CD4-positive, alpha-beta T cell treated with Interferon gamma for 1 hour (primary cell): ENCODE data around the gene SGIP1.
"Not testable (repeated sequence)": the region's sequence is repeated elsewhere in the genome, so short reads cannot be mapped to it uniquely, and the experiment has no call there.

Experiments used
- DNase-seq: peaks from one replicate; pipeline ENCODE4 v3.0.0-alpha.2; 2020

The SGIP1 gene

DNA sequence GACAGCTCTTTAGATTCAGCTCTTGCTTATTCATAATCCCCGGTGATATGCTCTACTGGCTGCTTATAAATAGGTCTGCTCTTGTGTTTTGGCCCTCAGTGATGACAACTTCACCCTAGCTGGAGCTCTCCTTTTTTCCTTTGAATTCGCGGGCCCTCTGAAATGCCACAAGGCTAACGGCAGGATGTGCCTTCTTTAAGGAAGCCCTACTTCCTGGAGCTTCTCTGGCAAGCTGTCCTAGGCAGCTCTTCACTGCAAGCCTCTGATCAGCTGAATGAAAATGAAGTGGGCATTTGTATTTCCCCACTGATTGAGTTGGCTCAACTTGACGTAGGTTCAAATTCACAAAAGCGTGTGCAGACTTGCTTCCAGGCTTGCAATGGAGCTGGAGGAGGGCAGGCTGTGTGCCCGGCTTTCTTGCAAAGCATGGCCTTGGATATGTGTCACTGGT is 22.2 kb downstream of the SGIP1 start:
- DNase-seq, result no peak

- DNase-seq, result no peak
Observed at GRCh38 chr1:66557157-66557556, 23.2 kb downstream of the SGIP1 start.

- DNase-seq, result no peak
Observed at GRCh38 chr1:66559517-66559916, 25.6 kb downstream of the SGIP1 start.

DNA sequence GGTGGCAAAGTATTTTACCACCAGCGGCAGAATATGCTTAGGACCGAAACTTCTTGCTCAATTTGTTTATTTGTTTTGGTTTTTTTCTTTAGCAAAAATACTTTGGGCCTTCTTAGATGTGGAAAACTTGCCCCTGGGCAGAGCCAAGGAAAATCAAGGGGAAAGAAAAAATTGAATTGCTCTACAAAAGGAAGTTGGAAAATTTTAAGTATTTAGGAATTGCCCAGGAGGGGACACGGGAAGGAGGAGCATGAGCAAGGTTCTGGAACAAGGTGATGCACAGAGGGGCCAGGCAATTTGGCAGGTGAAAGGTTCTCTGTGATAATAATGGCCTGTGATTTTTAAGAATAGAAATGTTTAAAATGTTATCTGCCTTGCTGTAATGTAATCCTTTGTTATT is 28.6 kb downstream of the SGIP1 start:
- no peak for DNase-seq

GRCh38 chr1:66563094-66563800 is 29.3 kb downstream of the SGIP1 start:
- no peak for DNase-seq

DNA sequence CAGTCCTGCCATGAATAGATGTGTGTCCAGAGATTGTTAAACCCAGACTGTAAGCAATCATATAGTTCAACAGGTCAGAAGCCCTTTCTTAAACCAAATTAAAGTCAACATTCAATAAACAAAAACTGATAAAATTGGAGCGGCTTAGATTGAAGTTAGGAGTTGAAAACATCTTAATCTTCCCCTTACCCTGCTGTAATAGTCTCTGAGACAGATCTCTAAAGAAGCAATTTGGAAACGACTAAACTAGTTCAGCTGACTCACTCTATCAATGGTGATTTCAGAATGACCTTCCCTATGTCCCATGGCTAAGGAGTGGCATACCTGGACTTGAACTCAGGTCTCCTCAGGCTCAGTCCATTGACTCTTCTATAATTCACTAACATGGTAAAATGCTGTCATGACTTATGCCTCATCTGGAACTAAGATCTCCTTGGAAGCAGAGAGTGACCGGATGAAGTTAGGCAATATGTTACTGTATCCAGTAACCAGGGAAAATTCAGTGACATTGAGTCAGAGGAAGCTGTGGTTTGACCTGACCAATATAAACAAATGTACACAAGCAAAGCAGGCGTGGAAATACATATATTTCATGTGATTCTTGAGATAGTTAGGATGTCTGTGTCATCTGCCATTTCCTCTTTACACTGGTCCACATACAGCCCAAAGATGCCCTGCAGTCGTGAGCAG is 30.1 kb downstream of the SGIP1 start:
- DNase-seq, result no peak

- DNase-seq, result no peak
Observed at GRCh38 chr1:66570196-66570595, 36.2 kb downstream of the SGIP1 start.

DNA sequence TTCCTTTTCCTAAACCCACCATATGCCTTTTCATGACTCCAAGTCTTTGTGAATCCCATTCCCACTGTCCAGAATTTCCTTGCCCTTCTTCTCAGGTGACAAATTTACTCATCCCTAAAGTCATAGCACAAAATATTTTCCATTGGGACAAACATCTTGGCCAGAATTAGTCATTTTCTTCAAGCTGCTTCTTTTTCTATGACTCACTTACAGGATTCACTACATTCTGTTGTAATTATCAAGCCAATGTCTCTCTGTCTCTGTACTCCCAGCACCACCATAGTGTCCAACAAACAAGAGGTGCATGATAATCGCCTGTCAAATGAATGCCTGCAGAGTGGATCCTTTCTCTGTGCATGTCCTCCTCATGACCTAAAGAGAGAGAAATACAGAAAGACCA is 37.8 kb downstream of the SGIP1 start:
- DNase-seq, result no peak

DNA sequence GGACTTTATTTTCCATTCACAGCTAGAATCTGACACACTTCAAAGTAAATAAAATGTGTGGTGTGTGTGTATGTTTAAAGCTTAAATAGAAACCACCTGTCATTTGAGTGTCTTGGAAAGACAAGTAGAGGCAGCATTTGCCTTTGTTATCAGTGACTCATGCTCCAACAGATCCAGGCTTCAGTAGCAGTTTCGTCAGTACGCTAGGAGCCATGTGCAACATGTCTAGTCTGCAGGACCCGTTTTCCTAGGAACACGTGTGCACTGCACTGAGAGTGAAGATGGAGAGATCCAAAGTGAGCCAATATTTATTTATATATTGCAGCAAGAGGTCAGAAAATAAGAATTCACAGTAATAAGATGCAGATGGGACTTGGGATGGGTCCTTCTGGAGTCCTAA is 41.8 kb downstream of the SGIP1 start:
- no peak for DNase-seq

- DNase-seq, result no peak
Observed at GRCh38 chr1:66576645-66577044, 42.7 kb downstream of the SGIP1 start.

GRCh38 chr1:66578841-66579240 is 44.9 kb downstream of the SGIP1 start:
- DNase-seq, result no peak

DNA sequence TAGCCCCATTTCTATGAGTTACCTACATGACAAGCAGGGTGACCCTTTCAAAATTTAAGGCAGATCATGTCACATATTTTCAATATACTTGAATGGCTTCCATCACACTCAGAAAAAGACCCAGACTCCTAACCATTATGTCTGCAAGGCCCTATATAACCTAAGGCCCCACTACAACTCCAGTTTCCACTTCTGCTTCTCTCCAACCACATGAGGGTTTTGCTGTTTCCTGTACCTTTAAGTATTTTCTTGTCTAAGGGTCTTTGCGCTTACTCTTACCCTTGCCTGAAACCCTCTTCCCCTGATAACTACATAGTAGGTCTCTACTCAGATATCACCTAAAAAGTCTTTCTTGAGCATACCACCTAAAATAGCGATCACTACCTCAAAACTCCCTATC is 46.1 kb downstream of the SGIP1 start:
- no peak for DNase-seq

- DNase-seq, result no peak
Observed at GRCh38 chr1:66583021-66583420, 49.1 kb downstream of the SGIP1 start.

DNA sequence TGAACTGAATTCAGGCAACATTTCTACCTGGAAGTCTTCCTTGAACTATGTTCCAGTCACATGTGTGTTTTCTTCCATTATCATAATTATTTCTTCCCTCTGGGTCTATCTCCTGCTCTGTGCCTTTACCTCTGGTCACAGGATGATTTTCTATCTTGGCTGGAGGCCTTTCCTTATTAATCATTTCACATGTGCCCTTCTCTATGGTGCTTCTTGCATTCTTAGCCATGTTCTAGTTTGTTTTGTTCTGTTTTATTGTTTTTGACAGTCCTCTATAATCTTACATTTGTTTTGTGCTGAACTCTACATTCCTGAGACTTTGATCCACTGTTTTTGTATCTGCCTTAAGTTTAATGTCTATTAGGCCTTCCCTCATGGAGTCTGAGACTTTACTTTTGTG is 51.0 kb downstream of the SGIP1 start:
- DNase-seq, result no peak

DNA sequence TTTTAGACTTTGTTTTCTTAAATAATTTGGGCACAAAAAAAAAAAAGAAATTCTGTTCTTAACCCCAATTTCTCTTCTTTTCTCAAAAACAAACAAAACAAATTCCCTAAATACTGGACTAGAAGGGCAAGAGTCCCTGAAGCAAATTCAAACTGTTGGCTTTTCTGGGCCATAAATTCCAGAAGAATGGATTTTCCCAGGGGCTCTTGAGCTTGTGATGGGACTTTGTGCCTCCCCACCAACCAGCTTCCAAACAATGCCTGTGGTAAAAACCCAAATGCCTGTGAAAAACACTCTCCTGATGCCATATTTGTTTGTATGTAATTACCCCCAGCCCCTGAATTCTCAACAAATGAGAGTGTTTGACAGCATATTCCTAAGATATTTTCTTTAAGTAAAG is 55.4 kb downstream of the SGIP1 start:
- DNase-seq, result no peak

DNA sequence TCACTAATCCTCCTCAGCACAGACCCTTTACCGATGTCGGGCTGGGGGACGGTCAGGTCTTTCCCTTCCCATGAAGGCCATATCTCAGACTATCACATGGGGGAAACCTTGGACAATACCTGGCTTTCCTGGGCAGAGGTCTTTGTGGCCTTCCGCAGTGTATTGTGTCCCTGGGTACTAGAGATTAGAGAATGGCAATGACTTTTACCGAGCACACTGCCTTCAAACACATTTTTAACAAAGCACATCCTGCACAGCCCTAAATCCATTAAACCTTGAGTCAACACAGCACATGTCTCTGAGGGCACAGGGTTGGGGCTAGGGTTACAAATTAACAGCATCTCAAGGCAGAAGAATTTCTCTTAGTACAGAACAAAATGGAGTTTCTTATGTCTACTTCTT is 58.2 kb downstream of the SGIP1 start:
- DNase-seq, result not testable (repeated sequence)

DNA sequence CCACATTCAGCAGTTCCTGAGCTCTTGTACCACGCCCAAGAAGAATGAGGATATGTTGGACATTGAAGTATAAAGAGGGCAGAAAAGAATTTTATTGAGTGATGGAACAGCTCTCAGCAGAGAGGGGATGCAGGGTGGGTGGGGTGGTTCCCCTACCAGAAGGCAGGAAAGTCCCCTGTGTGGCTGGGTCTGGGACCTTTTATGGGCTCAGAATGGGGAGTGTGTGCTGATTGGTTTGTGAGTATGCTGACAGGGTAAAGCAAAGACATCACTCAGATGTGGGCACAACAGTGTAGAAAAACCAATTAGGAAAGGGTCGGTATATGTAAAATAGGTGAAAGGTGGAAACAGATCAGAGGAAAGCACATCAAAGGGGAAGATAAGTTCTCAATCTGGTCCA is 62.2 kb downstream of the SGIP1 start:
- no peak for DNase-seq

DNA sequence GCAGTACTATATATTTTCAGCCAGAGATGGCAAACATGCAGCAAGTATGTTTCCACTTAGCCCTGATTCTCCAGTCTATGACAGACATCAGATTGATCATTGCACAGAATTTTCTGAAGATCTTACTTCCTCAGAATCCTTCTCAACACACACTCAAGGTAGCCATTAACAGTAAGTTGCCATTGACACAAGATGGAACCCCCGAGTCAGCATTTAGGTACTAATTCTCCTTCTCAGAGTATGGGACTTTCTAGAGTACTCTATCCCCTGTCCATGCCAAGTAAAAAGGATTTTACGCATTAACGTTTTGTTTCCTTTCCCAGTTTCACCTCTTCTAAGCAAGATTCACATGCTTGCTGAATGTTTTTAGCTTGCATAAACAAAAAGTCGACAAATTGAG is 63.5 kb downstream of the SGIP1 start:
- no peak for DNase-seq

DNA sequence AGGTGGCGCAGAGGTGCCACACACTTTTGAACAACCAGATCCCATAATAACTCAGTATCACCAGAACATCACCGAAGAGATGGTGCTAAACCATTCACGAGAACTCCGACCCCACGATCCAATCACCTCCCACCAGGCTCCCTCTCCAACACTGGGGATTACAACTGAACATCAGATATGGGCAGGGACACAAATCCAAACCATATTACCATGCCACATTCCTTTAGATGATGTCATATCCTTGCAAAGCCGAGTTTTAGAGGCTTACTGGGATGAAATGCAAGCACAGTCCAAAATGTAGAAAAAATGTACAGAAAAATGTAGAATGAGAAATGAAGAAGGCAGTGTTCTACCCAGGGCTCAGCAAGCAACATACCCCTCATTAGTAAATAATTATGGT is 64.7 kb downstream of the SGIP1 start:
- no peak for DNase-seq

- DNase-seq, result no peak
Observed at GRCh38 chr1:66599346-66599745, 65.4 kb downstream of the SGIP1 start.

GRCh38 chr1:66599899-66600737 is 66.2 kb downstream of the SGIP1 start:
- no peak for DNase-seq

GRCh38 chr1:66605419-66605997 is 71.6 kb downstream of the SGIP1 start:
- no peak for DNase-seq

GRCh38 chr1:66606362-66607065 is 72.6 kb downstream of the SGIP1 start:
- no peak for DNase-seq
